ENCODE data around the gene SSBP4.

SSBP4 gene

DNA sequence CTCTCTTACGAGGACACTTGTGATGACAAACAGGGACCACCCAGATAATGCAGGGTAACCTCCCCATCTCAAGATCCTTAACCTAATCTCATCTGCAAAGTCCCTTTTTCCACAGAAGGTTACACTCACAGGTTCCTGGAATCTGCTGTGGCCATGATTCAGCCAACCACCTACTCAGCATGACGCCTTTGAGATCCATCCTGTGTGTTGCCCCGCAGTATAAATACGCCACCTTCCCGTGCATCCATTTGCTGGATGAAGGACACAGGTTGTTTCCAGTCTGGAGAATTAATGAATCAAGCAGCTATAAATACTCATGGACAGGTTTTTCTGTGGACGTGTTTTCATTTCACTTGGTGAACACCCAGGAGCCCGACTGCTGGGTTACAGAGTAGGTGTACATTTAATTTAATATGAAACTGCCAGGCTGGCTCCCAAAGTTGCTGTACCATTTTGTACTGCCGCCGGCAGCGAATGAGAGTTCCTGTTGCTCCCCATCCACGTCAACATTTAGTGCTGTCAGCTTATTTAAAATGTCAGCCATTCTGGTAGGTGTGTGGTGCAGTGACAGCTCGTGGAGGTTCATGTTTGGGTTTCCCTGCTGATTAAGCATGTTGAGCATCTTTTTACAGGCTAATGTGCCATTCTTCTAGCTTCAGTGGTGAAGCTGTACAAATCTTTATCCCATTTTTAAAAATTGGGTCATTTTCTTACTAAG lies 62.5 kb downstream of the SSBP4 start:
- TF ChIP-seq, protein P1, sequence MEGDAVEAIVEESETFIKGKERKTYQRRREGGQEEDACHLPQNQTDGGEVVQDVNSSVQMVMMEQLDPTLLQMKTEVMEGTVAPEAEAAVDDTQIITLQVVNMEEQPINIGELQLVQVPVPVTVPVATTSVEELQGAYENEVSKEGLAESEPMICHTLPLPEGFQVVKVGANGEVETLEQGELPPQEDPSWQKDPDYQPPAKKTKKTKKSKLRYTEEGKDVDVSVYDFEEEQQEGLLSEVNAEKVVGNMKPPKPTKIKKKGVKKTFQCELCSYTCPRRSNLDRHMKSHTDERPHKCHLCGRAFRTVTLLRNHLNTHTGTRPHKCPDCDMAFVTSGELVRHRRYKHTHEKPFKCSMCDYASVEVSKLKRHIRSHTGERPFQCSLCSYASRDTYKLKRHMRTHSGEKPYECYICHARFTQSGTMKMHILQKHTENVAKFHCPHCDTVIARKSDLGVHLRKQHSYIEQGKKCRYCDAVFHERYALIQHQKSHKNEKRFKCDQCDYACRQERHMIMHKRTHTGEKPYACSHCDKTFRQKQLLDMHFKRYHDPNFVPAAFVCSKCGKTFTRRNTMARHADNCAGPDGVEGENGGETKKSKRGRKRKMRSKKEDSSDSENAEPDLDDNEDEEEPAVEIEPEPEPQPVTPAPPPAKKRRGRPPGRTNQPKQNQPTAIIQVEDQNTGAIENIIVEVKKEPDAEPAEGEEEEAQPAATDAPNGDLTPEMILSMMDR (IDR thresholded peaks at IDR 0.05; ENCODE audit: borderline replicate concordance, insufficient read depth, low read depth, low read length), result no peak
- no peak overlapping the region for H3K4me3 ChIP-seq (ENCODE audit: low read depth, low read length)

DNA sequence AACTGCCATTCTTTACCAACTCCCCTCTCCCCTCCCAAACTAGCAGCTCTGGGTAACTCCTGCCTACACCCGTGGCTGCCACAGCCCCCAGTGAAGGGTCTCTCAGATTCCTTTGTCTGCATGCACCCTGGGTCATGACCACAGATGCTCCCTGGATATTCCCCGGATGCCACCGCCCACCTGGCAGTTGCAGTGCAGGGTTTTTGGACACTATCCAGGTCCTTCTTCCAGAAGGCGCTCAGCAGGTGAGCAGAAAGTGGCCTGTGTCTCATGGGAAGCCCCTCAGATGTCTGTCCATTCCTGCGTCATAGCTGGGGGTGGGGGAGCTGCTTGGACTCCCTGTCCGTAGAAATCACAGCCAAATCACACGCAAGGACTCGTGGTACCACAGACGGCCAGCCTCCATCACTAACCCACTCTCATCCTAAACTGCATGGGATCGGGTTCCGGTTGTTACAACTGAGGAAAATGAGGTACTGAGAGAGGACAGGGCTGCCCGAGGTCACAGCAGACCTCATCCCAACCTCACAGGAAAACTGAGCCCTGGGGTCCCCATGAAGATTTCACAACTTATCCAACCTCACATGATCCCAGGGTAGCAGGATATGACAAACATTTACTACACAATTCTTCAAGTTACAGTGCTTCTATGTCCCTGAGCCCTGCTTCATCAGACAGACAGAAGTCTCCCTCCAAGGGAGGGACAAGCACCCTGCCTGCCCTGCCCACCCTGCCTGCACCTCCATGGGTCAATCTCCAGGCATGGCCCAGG lies 64.1 kb downstream of the SSBP4 start:
- H3K4me3 ChIP-seq (ENCODE audit: low read depth, low read length), result no peak overlapping the region
- TF ChIP-seq, protein P1 (IDR thresholded peaks at IDR 0.05; ENCODE audit: borderline replicate concordance, insufficient read depth, low read depth, low read length), result no peak
